ENCODE measurements around the gene GGTA1. TPM values are rescaled to one million over a fixed set of nuclear protein-coding genes. Genes with fewer than 3 reads are reported as not detected.
"Not testable (repeated sequence)": the region's sequence is repeated elsewhere in the genome, so short reads cannot be mapped to it uniquely, and the experiment has no call there.

Gene GGTA1
- total RNA-seq, 1 experiment from 2014 or later, result not detected

DNA sequence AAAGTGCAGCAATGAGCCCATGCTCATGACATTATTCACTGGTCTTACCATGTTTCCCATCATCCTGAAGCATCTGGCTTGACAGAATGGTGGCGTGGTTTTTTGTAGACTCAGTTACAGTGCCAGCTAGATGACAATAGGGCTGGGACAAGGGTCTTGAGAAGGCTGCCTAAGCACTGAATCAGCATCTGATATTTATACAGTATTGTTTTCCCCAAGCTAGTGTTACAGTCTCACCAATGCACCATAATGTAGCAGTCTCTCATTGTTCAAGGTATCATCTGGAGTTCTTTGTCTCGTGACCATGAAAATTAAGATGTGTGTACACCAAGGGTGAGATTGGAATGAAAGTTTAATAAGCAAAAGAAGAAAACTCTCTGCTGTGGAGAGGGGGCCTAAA, 19.0 kb upstream of the GGTA1 start:
- H3K9me3 ChIP-seq, result no peaks in the 10 kb centered on the region
- DNase-seq, result no peak
- Mint-ChIP-seq H3K4me1 (ENCODE audit: low read depth, unreplicated experiment) (no peaks in the 10 kb centered on the region), H3K9me3 (ENCODE audit: unreplicated experiment) (no peaks in the 10 kb centered on the region), H3K27ac (ENCODE audit: unreplicated experiment) (no peak overlapping the region), H3K4me3 (ENCODE audit: unreplicated experiment) (no peak overlapping the region), H3K36me3 (ENCODE audit: insufficient read depth, unreplicated experiment) (no peaks in the 10 kb centered on the region), H3K27me3 (ENCODE audit: insufficient read depth, unreplicated experiment) (peaks cover 10% of the 10 kb centered on the region)
- H3K4me3 ChIP-seq (ENCODE audit: low read depth, low read length), result no peak overlapping the region
- intact Hi-C loops (cut with micrococcal nuclease; ENCODE audit: unreplicated experiment), result no loop called here
- ChIA-PET CTCF (no interaction called here), POLR2A (no interaction called here)
- no peaks in the 10 kb centered on the region for H3K4me1 ChIP-seq
- TF ChIP-seq CTCF (IDR thresholded peaks at IDR 0.05; ENCODE audit: insufficient read depth in 1 of 2, low read depth in 1 of 2, low read length in 1 of 2, severe bottlenecking in 1 of 2, unreplicated experiment in 1 of 2), result no peak
- no peaks in the 10 kb centered on the region for H3K36me3 ChIP-seq (ENCODE audit: control insufficient read depth, insufficient read depth, low read length)
- H3K27me3 ChIP-seq (replicated peaks; ENCODE audit: control insufficient read depth, insufficient read depth, low read length), result no peaks in the 10 kb centered on the region
- no TSS peak for BruUV-seq (replicated peaks)

GRCh38 chr9:121513166-121513565, 13.5 kb upstream of the GGTA1 start:
- H3K36me3 ChIP-seq (ENCODE audit: control insufficient read depth, insufficient read depth, low read length); H3K4me3 Mint-ChIP-seq (ENCODE audit: unreplicated experiment); H3K4me1 Mint-ChIP-seq (ENCODE audit: low read depth, unreplicated experiment); POLR2A ChIA-PET; H3K27me3 Mint-ChIP-seq (ENCODE audit: insufficient read depth, unreplicated experiment); CTCF ChIA-PET; DNase-seq; H3K9me3 ChIP-seq; BruUV-seq (replicated peaks); H3K9me3 Mint-ChIP-seq (ENCODE audit: unreplicated experiment); H3K4me1 ChIP-seq; H3K4me3 ChIP-seq (ENCODE audit: low read depth, low read length); H3K27me3 ChIP-seq (replicated peaks; ENCODE audit: control insufficient read depth, insufficient read depth, low read length); intact Hi-C loops (cut with micrococcal nuclease; ENCODE audit: unreplicated experiment); H3K27ac Mint-ChIP-seq (ENCODE audit: unreplicated experiment); H3K36me3 Mint-ChIP-seq (ENCODE audit: insufficient read depth, unreplicated experiment): not testable (repeated sequence)

- H3K36me3 ChIP-seq (ENCODE audit: control insufficient read depth, insufficient read depth, low read length), result no peaks in the 10 kb centered on the region
- CTCF ChIA-PET, result no interaction called here
These were observed 11.3 kb upstream of the GGTA1 start for GRCh38 chr9:121510766-121511550.

More at GRCh38 chr9:121510766-121511550, 11.3 kb upstream of the GGTA1 start:
- no TSS peak for BruUV-seq (replicated peaks)
- POLR2A ChIA-PET, result no interaction called here
- Mint-ChIP-seq H3K4me3 (ENCODE audit: unreplicated experiment) (no peak overlapping the region), H3K9me3 (ENCODE audit: unreplicated experiment) (no peaks in the 10 kb centered on the region), H3K27ac (ENCODE audit: unreplicated experiment) (no peak overlapping the region), H3K27me3 (ENCODE audit: insufficient read depth, unreplicated experiment) (peaks cover 12% of the 10 kb centered on the region), H3K4me1 (ENCODE audit: low read depth, unreplicated experiment) (no peaks in the 10 kb centered on the region), H3K36me3 (ENCODE audit: insufficient read depth, unreplicated experiment) (no peaks in the 10 kb centered on the region)
- no peaks in the 10 kb centered on the region for H3K9me3 ChIP-seq
- no peak for TF ChIP-seq CTCF (IDR thresholded peaks at IDR 0.05; ENCODE audit: insufficient read depth in 1 of 2, low read depth in 1 of 2, low read length in 1 of 2, severe bottlenecking in 1 of 2, unreplicated experiment in 1 of 2)
- no peaks in the 10 kb centered on the region for H3K4me1 ChIP-seq
- no peaks in the 10 kb centered on the region; the same call in 1 of the 2 replicates for H3K27me3 ChIP-seq (replicated peaks; ENCODE audit: control insufficient read depth, insufficient read depth, low read length)
- no peak for DNase-seq
- no peak overlapping the region for H3K4me3 ChIP-seq (ENCODE audit: low read depth, low read length)
- intact Hi-C loops (cut with micrococcal nuclease; ENCODE audit: unreplicated experiment), result no loop called here
